ENCODE data around the gene LENG8.

Gene LENG8

GRCh38 chr19:54473071-54473891, 24.3 kb downstream of the LENG8 start, which contains the start of gene CDC42EP5:
TSS of gene CDC42EP5 (minus strand) at chr19:54473296. CDS start at chr19:54465547, 7,749 bp downstream.
- H3K9ac ChIP-seq (ENCODE audit: low read length), result no peak within 1 kb of the TSS
- no peak within 1 kb of the TSS for H3K27ac ChIP-seq (ENCODE audit: low read length)
- no peaks in the 10 kb centered on the region for H3K36me3 ChIP-seq (replicated peaks; ENCODE audit: insufficient read depth, low read length)
- TF ChIP-seq EZH2 (optimal IDR thresholded peaks at IDR 0.05; ENCODE audit: low read depth, low read length) (no peak), CTCF (IDR thresholded peaks at IDR 0.05; ENCODE audit: low read length) (no peak), EZH2phosphoT487 (IDR thresholded peaks at IDR 0.05; ENCODE audit: low read length) (no peak)
- no peak for DNase-seq
- H3K4me1 ChIP-seq (ENCODE audit: low read length), result no peaks in the 10 kb centered on the region
- no peak within 1 kb of the TSS for H2AFZ ChIP-seq (ENCODE audit: low read length)
- H3K9me2 ChIP-seq (replicated peaks; ENCODE audit: insufficient read depth, low read length), result no peaks in the 10 kb centered on the region
- H3K4me2 ChIP-seq (ENCODE audit: low read depth, low read length), result no peak within 1 kb of the TSS
- no peak within 1 kb of the TSS for H3K4me3 ChIP-seq (ENCODE audit: low read length)
- H3K79me2 ChIP-seq (ENCODE audit: low read length), result no peaks in the 10 kb centered on the region
- peaks cover 86% of the 10 kb centered on the region for H3K27me3 ChIP-seq (replicated peaks; ENCODE audit: insufficient read depth, low read length)
- H3K9me3 ChIP-seq (replicated peaks; ENCODE audit: insufficient read depth, low read length), result no peaks in the 10 kb centered on the region
- H4K20me1 ChIP-seq (ENCODE audit: insufficient read depth, low read length), result no peaks in the 10 kb centered on the region
- no peaks in the 10 kb centered on the region for H3F3A ChIP-seq (ENCODE audit: insufficient read depth, low read length)

- Histone ChIP-seq H3K4me2 (ENCODE audit: low read depth, low read length) (no peak overlapping the region), H3K79me2 (ENCODE audit: low read length) (no peaks in the 10 kb centered on the region), H3K4me3 (ENCODE audit: low read length) (no peak overlapping the region), H3K27ac (ENCODE audit: low read length) (no peak overlapping the region), H3K9me2 (replicated peaks; ENCODE audit: insufficient read depth, low read length) (no peaks in the 10 kb centered on the region), H3K9ac (ENCODE audit: low read length) (no peak overlapping the region), H3K4me1 (ENCODE audit: low read length) (no peaks in the 10 kb centered on the region), H3K27me3 (replicated peaks; ENCODE audit: insufficient read depth, low read length) (peaks cover 82% of the 10 kb centered on the region), H4K20me1 (ENCODE audit: insufficient read depth, low read length) (no peaks in the 10 kb centered on the region), H3F3A (ENCODE audit: insufficient read depth, low read length) (no peaks in the 10 kb centered on the region), H3K9me3 (replicated peaks; ENCODE audit: insufficient read depth, low read length) (no peaks in the 10 kb centered on the region), H3K36me3 (replicated peaks; ENCODE audit: insufficient read depth, low read length) (no peaks in the 10 kb centered on the region), H2AFZ (ENCODE audit: low read length) (no peak overlapping the region)
- DNase-seq, result no peak
- TF ChIP-seq EZH2phosphoT487 (IDR thresholded peaks at IDR 0.05; ENCODE audit: low read length), result no peak
- TF ChIP-seq CTCF (IDR thresholded peaks at IDR 0.05; ENCODE audit: low read length), result no peak
- no peak for TF ChIP-seq EZH2 (optimal IDR thresholded peaks at IDR 0.05; ENCODE audit: low read depth, low read length)
Observed at GRCh38 chr19:54473892-54474372, 24.9 kb downstream of the LENG8 start.

- no peak for DNase-seq
- H3K9me2 ChIP-seq (replicated peaks; ENCODE audit: insufficient read depth, low read length), result no peaks in the 10 kb centered on the region
Observed at GRCh38 chr19:54475706-54476105, 26.7 kb downstream of the LENG8 start.

More at GRCh38 chr19:54475706-54476105, 26.7 kb downstream of the LENG8 start:
- Histone ChIP-seq H3K4me3 (ENCODE audit: low read length) (no peak overlapping the region), H3K9ac (ENCODE audit: low read length) (no peak overlapping the region), H3K4me2 (ENCODE audit: low read depth, low read length) (no peak overlapping the region), H3F3A (ENCODE audit: insufficient read depth, low read length) (no peaks in the 10 kb centered on the region), H3K9me3 (replicated peaks; ENCODE audit: insufficient read depth, low read length) (no peaks in the 10 kb centered on the region), H3K4me1 (ENCODE audit: low read length) (no peaks in the 10 kb centered on the region), H3K79me2 (ENCODE audit: low read length) (no peaks in the 10 kb centered on the region), H3K27me3 (replicated peaks; ENCODE audit: insufficient read depth, low read length) (peaks cover 82% of the 10 kb centered on the region), H3K36me3 (replicated peaks; ENCODE audit: insufficient read depth, low read length) (no peaks in the 10 kb centered on the region), H2AFZ (ENCODE audit: low read length) (no peak overlapping the region), H3K27ac (ENCODE audit: low read length) (no peak overlapping the region), H4K20me1 (ENCODE audit: insufficient read depth, low read length) (no peaks in the 10 kb centered on the region)
- TF ChIP-seq CTCF (IDR thresholded peaks at IDR 0.05; ENCODE audit: low read length), result no peak
- TF ChIP-seq EZH2 (optimal IDR thresholded peaks at IDR 0.05; ENCODE audit: low read depth, low read length), result no peak
- TF ChIP-seq EZH2phosphoT487 (IDR thresholded peaks at IDR 0.05; ENCODE audit: low read length), result no peak
